ENCODE measurements around the gene TK1. TPM values are rescaled to one million over a fixed set of nuclear protein-coding genes. Genes with fewer than 3 reads are reported as not detected.
"Not testable (repeated sequence)": the region's sequence is repeated elsewhere in the genome, so short reads cannot be mapped to it uniquely, and the experiment has no call there.

The TK1 gene
- total RNA-seq, 1 experiment from 2014 or later = 288 TPM

- DNase-seq, H3K27me3 ChIP-seq, H3K4me3 ChIP-seq, H3K9me3 ChIP-seq: not testable (repeated sequence)
- peaks cover 46% of the 10 kb centered on the region for H3K36me3 ChIP-seq
These were observed 15.1 kb downstream of the TK1 start for GRCh38 chr17:78171591-78172248.

- H3K4me3 ChIP-seq = no peak overlapping the region
- H3K27me3 ChIP-seq = no peaks in the 10 kb centered on the region
- no peak for DNase-seq
- H3K36me3 ChIP-seq = peaks cover 40% of the 10 kb centered on the region
- H3K9me3 ChIP-seq = no peaks in the 10 kb centered on the region
These were observed 15.9 kb downstream of the TK1 start for GRCh38 chr17:78170692-78171590.

DNA sequence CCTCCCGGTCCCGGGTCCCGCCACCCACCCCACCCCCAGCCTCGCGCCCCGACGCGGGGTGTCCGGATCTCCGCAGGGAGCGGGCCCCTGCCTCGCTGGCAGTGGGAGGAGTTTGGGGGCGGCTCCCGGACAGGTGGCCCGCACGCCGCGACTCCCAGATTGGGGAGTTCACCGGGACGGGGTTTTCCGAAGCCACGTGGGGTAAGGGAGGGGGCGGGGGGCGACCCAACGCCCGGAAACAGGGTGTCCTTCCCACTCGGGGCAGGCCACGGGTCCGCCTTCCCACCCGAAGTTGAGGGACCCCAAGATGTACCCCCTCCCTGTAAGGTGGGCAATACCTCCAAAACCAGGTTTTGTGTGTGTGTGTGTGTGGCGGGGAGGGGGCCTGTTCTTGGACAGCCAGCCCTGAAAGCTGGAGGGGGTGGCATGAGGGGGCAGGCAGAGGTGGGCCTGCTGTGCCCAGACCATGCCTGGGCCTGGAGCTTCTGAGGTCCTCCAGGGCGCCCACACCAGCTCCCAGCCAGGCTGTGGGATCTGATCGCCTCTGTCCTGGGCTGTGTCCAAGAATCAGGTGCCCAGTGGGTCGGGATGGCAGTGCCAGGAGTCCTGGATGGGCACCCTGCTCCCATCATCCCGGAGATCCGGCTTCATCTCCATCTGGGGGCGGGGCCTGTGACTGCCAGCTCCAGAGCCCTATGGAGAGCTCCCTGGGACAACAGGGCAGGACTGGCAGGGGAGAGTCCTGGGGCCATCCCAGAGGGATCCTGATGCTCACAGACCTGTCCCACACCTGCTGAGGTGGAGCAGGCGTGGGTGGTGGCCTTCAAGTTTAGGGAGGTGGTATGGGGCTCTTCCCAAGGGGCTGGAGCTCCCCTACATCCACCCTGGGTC is 17.7 kb downstream of the TK1 start:
- Histone ChIP-seq H3K4me3 (peak overlapping the region; percentile 62), H3K9me3 (no peaks in the 10 kb centered on the region), H3K36me3 (peaks cover 22% of the 10 kb centered on the region), H3K27me3 (no peaks in the 10 kb centered on the region)
- DNase-seq = peak; percentile 83

DNA sequence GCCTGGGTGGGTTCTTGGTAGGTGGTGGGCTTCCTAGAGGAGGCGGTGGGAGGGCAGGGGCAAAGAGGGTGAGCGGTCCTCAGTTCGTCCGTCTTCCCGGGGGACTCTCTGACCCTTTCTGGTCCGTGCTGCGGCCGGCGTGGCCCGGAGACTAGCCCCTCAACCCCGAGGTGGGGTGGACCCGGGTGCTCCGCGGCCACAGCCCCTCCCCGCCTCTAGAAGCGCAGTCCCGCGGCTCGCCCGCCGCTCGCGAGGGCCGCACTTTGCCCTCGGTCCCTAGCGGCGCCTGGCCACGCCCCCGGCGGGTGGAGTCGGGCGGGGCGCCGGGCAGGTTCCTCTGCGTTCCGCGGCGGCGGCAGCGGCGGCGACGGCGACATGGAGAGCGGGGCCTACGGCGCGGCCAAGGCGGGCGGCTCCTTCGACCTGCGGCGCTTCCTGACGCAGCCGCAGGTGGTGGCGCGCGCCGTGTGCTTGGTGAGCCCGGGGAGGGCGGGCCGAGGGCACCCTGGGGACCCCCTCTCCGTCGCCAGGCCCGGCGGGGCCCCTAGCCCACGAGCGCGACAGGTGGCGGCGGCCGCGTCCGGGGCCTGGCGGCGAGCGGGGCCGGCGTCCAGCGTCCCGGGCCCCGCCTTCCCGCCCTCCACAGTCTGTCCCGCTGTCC is 18.5 kb downstream of the TK1 start, which contains the start of gene SYNGR2:
Gene SYNGR2 (plus strand): TSS at position 340 of the 661 bp plus-strand sequence. CDS start 36 bp downstream, at position 376.
- Histone ChIP-seq H3K4me3 (peak within 1 kb of the TSS; percentile 62), H3K9me3 (no peaks in the 10 kb centered on the region), H3K27me3 (no peaks in the 10 kb centered on the region), H3K36me3 (peaks cover 15% of the 10 kb centered on the region)
- DNase-seq = peak; percentile 85

- peaks cover 6% of the 10 kb centered on the region for H3K36me3 ChIP-seq
- H3K4me3 ChIP-seq = no peak overlapping the region
- H3K27me3 ChIP-seq = no peaks in the 10 kb centered on the region
- H3K9me3 ChIP-seq = no peaks in the 10 kb centered on the region
- no peak for DNase-seq
These were observed 20.4 kb downstream of the TK1 start for GRCh38 chr17:78166416-78166815.

GRCh38 chr17:78164748-78165607 is 21.9 kb downstream of the TK1 start:
- H3K36me3 ChIP-seq = no peaks in the 10 kb centered on the region
- H3K27me3 ChIP-seq = no peaks in the 10 kb centered on the region
- no peaks in the 10 kb centered on the region for H3K9me3 ChIP-seq
- no peak for DNase-seq
- no peak overlapping the region for H3K4me3 ChIP-seq

DNA sequence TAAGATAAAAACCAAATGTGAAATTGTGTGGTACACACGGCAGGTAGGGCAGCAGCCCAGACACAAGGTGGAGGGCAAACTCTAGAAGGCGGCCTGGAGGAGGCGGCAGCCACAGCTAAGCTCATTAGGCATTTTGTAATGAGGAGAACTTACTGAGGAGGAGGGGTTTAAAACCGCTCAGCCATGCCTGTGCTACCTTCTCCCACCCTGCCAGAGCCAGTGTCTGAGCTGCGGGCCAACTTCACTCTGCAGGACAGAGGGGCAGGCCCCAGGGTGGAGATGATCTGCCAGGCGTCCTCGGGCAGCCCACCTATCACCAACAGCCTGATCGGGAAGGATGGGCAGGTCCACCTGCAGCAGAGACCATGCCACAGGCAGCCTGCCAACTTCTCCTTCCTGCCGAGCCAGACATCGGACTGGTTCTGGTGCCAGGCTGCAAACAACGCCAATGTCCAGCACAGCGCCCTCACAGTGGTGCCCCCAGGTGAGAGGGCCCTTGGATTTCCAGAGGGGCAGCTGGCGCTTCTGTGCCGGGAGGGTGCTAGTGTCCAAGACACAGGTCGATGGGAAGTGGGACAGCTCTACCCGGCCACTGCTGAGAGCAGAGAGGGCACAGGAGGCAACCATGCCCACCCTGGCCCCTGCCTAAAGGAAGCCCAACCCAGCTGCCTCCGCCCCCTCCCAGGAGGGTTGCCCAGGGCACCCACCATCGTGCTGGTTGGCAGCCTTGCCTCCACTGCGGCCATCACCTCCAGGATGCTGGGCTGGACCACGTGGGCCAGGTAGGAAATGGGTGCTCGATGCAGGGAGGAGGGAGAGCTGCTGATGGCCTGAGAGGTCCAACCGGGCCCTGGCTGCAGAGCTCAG is 22.7 kb downstream of the TK1 start:
- no peak overlapping the region for H3K4me3 ChIP-seq
- no peaks in the 10 kb centered on the region for H3K27me3 ChIP-seq
- DNase-seq = no peak
- H3K9me3 ChIP-seq = no peaks in the 10 kb centered on the region
- no peaks in the 10 kb centered on the region for H3K36me3 ChIP-seq

DNA sequence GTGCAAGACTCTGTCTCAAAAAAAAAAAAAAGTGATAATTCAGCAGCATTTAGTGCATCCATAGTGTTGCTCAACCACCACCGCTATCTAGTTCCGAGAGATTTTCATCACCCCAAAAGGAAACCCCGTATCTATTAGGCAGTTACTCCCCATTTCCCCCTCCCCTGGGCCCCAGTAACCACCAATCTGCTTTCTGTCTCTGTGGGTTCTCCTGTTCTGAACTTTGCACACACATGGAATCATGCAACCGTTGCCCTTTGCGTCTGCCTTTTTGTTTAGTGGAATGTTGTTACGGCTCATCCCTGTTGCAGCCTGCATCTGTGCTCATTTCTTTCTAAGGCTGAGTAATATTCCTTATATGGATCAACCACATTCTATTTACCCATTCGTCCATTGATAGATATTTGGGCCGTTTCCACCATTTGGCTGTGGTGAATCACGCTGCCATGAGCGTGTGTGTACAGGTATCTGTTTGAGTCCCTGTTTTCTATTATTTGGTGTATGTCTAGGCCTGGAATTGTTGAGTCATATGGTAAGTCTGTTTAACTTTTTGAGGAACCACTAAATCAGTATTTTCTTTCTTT is 27.2 kb downstream of the TK1 start:
- H3K36me3 ChIP-seq = no peaks in the 10 kb centered on the region
- H3K27me3 ChIP-seq = no peaks in the 10 kb centered on the region
- DNase-seq = no peak
- H3K4me3 ChIP-seq = no peak overlapping the region
- H3K9me3 ChIP-seq = no peaks in the 10 kb centered on the region

DNA sequence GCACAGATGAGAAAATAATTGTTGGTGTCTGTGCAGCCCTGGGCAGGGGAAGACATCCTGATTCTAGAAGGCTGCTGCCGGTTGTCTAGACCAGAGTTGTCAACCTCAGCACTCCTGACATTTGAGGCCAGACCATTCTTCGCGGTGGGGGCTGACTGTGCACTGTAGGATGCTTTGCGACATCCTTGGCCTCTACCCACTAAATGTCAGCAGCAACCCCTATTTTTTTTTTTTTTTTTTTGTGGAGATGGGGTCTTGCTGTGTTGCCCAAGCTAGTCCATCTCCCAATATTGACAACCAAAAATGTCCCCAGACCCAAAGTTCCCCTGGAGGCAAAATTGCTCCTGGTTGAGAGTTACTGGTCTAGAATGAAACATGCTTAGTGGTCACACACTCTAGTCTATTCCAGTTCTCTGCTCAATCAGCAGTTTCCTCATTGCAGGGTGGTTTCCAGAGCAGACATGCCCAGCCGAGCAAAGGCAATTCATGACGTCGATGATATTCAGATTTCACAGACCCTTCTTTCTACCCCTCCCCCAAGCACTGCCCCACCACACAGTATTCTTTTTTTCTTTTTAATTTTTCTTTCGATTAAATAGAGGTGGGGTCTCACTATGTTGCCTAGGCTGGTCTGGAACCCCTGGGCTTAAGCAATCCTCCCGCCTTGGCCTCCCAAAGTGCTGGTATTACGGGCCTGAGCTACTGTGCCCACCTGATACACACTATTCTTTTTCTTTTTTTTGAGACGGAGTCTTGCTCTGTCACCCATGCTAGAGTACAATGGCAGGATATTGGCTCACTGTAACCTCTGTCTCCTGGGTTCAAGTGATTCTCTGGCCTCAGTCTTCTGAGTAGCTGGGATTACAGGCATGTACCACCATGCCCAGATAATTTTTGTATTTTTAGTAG is 31.7 kb downstream of the TK1 start:
- Histone ChIP-seq H3K9me3 (no peaks in the 10 kb centered on the region), H3K36me3 (no peaks in the 10 kb centered on the region)
- DNase-seq = no peak

DNA sequence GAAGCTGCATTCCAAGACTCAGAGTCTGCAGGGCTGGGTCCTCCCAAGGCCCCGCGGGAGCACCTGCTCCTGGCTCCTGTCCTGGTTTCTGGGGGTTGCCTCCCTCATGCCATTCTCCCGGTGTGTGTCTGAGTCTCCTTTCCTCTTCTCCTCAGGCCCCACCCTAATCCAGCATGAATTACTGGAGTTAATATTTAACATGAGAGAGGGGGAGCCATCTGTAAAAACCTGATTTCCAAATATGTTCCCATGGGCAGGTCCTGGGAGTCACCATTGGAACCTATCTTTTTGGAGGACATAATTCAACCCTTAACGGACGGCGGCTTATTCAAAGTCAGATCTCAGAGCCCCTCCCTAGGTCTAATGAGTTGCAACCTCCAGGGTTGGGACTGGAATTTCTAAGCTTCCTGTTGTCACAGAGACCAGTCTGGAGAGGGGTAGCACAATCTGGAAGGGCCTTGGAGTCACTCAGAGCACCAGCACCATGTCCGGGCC is 35.3 kb downstream of the TK1 start:
- H3K27me3 ChIP-seq = no peaks in the 10 kb centered on the region
- DNase-seq = no peak
- H3K9me3 ChIP-seq = no peaks in the 10 kb centered on the region
- H3K36me3 ChIP-seq = no peaks in the 10 kb centered on the region
- H3K4me3 ChIP-seq = no peak overlapping the region

More for the DNA sequence above, 31.7 kb downstream of the TK1 start:
- no peaks in the 10 kb centered on the region for H3K27me3 ChIP-seq
- no peak overlapping the region for H3K4me3 ChIP-seq

- Histone ChIP-seq H3K9me3 (no peaks in the 10 kb centered on the region), H3K4me3 (no peak overlapping the region), H3K27me3 (no peaks in the 10 kb centered on the region), H3K36me3 (no peaks in the 10 kb centered on the region)
- no peak for DNase-seq
These were observed 38.4 kb downstream of the TK1 start for GRCh38 chr17:78148286-78149016.

- Histone ChIP-seq H3K9me3 (no peaks in the 10 kb centered on the region), H3K4me3 (no peak overlapping the region), H3K27me3 (no peaks in the 10 kb centered on the region), H3K36me3 (no peaks in the 10 kb centered on the region)
- DNase-seq = no peak
These were observed 39.4 kb downstream of the TK1 start for GRCh38 chr17:78147315-78147998.

All from MG63 (cell line).